ENCODE data around the gene IL17C. TPM values are rescaled to one million over a fixed set of nuclear protein-coding genes. Genes with fewer than 3 reads are reported as not detected.

IL17C gene
- total RNA-seq, 2 donors from 2014 or later, result 0.97 TPM; not detected in 1

DNA sequence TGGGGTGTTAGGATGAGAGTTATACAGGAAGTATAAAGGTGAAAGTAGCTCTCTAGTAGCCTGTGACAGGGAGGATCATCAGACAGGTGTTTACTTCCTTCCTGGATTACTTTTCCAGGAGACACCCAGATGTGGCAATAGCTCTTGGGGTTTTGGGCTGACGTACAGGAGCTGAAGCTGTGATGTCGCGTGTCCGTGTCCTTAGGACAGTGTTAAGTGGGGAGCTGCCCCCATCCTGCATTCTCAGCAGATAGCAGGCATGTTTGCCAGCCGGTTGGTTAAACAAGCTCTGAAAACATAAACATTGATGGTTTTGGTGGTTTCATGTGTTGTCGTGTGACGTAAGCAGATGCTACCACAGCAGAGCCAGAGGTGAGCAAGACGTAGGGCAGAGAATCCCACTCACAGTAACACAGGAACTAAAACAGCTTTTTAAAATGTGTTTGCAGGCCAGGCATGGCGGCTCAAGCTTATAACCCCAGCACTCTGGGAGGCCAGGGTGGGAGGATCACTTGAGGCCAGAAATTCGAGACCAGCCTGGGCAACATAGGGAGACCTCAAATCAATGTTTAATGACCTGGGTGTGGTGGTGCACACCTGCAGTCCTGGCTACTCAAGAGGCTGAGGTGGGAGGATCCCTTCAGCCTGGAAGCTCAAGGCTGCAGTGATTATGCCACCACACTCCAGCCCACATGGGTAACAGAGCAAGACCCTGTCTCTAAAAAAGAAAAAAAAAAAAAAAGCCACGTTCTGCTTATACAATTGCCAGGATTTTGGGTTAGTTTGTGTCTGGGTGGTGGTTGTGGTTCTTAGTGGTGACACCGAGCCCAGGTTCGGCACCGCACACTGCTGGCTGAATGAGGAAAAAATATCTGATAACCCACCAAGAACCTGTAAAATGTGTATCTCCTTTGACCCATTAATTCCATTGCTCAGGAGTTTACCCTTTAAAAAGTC, 18.2 kb upstream of the IL17C start:
- intact Hi-C loops (cut with DNase I), result no loop called here
- peaks cover 19 to 30% of the 10 kb centered on the region in 2 donors for H3K36me3 ChIP-seq
- WGBS, result 95% methylated on average over 14 of the region's 14 CpGs
- peaks cover 7% of the 10 kb centered on the region for H3K4me1 ChIP-seq (replicated peaks)
- no peak overlapping the region for H3K4me3 ChIP-seq
- DNase-seq (ENCODE audit: low spot score), result no peak
- H3K27me3 ChIP-seq (replicated peaks; ENCODE audit: insufficient read depth), result no peaks in the 10 kb centered on the region
- no peaks in the 10 kb centered on the region for H3K9me3 ChIP-seq
- TF ChIP-seq POLR2A (IDR thresholded peaks at IDR 0.05) (no peak), POLR2AphosphoS5 (IDR thresholded peaks at IDR 0.05) (no peak), CTCF (IDR thresholded peaks at IDR 0.05) (no peak)
- H3K27ac ChIP-seq, result no peak overlapping the region

DNA sequence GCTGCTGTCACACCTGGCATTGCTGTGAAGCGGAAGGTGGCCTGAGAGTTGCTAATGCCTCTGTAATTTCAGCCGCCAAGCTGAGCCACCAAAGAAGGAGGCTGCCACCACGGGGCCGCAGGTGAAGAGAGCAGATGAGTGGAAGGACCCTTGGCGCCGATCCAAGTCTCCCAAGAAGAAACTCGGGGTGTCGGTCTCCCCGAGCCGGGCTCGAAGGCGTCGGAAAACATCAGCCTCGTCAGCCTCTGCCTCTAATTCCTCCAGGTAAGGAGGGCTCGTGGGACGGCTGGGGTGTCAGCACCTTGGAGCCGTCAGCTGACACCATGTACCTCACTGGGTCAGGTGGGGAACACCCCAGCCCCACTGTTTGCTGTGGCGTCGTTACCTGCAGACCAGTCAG, 16.2 kb upstream of the IL17C start:
- Histone ChIP-seq H3K27me3 (replicated peaks; ENCODE audit: insufficient read depth) (no peaks in the 10 kb centered on the region), H3K36me3 (peaks cover 22 to 31% of the 10 kb centered on the region in 2 donors), H3K27ac (no peak overlapping the region), H3K4me3 (no peak overlapping the region), H3K4me1 (replicated peaks) (peaks cover under 1% of the 10 kb centered on the region), H3K9me3 (no peaks in the 10 kb centered on the region)
- no peak for DNase-seq (ENCODE audit: low spot score)
- WGBS, result 89% methylated on average over 19 of the region's 19 CpGs
- TF ChIP-seq CTCF (IDR thresholded peaks at IDR 0.05) (no peak), POLR2AphosphoS5 (IDR thresholded peaks at IDR 0.05) (no peak), POLR2A (IDR thresholded peaks at IDR 0.05) (no peak)
- intact Hi-C loops (cut with DNase I), result no loop called here

- WGBS, result 93% methylated on average over 29 of the region's 29 CpGs
- no peak for DNase-seq (ENCODE audit: low spot score)
Measured at GRCh38 chr16:88622866-88623265, 15.5 kb upstream of the IL17C start.

DNA sequence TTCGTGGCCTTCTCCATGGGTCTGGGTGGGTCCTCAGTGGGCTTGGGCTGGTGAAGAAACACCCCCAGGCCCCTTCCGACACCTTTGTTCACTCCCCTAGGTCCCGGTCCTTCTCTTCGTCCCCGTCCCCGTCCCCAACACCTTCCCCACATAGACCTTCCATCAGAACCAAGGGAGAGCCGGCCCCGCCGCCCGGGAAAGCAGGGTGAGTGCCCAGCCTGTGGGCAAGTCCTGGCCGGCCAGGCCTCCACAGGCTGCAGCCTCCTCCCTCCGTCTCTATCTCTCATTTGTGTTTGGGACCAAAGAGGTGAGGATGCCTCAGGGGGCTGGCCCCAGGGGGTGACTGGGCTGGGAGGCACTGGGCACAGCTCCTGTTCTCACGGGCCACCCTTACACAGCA, 14.5 kb upstream of the IL17C start:
- H3K4me3 ChIP-seq, result no peak overlapping the region
- intact Hi-C loops (cut with DNase I), result no loop called here
- TF ChIP-seq POLR2AphosphoS5 (IDR thresholded peaks at IDR 0.05) (no peak), POLR2A (IDR thresholded peaks at IDR 0.05) (no peak), CTCF (IDR thresholded peaks at IDR 0.05) (no peak)
- H3K36me3 ChIP-seq, result peaks cover 22 to 31% of the 10 kb centered on the region in 2 donors
- H3K27ac ChIP-seq, result no peak overlapping the region
- H3K27me3 ChIP-seq (replicated peaks; ENCODE audit: insufficient read depth), result no peaks in the 10 kb centered on the region
- DNase-seq (ENCODE audit: low spot score), result no peak
- H3K4me1 ChIP-seq (replicated peaks), result no peaks in the 10 kb centered on the region
- WGBS, result 93% methylated on average over 13 of the region's 13 CpGs
- H3K9me3 ChIP-seq, result no peaks in the 10 kb centered on the region

More at GRCh38 chr16:88622866-88623265, 15.5 kb upstream of the IL17C start:
- Histone ChIP-seq H3K4me3 (no peak overlapping the region), H3K4me1 (replicated peaks) (no peaks in the 10 kb centered on the region), H3K9me3 (no peaks in the 10 kb centered on the region), H3K27ac (no peak overlapping the region), H3K36me3 (peaks cover 22 to 31% of the 10 kb centered on the region in 2 donors), H3K27me3 (replicated peaks; ENCODE audit: insufficient read depth) (no peaks in the 10 kb centered on the region)
- TF ChIP-seq POLR2AphosphoS5 (IDR thresholded peaks at IDR 0.05), result no peak
- no peak for TF ChIP-seq POLR2A (IDR thresholded peaks at IDR 0.05)
- TF ChIP-seq CTCF (IDR thresholded peaks at IDR 0.05), result no peak
- intact Hi-C loops (cut with DNase I), result no loop called here

Measured in prostate gland (tissue), 2 donors.